GM13977 (cell line): ENCODE measurements around the gene KCNMA1.

Source experiments
- DNase-seq: peaks from one replicate; pipeline ENCODE4 v3.0.0; 2012; ENCODE audit warnings: low spot score
- in situ Hi-C: fragments of 300-500 bp; cut with MboI; formaldehyde crosslinking; loops from one replicate; pipeline ENCODE4 v1.12.0; 2022; ENCODE audit warnings: low sequenced_read_pairs, low pct_unique_long_range_greater_than_20kb, mixed read lengths, inconsistent platforms; ENCODE audit not compliant: unreplicated experiment
- TF ChIP-seq, protein P1 (sequence below): IDR thresholded peaks from 2 replicates; pipeline ENCODE4 v1.5.1; 2012; ENCODE audit warnings: mild to moderate bottlenecking, control low read depth; ENCODE audit not compliant: insufficient read depth; ENCODE audit errors: extremely low read depth, missing control alignments

Gene KCNMA1

DNA sequence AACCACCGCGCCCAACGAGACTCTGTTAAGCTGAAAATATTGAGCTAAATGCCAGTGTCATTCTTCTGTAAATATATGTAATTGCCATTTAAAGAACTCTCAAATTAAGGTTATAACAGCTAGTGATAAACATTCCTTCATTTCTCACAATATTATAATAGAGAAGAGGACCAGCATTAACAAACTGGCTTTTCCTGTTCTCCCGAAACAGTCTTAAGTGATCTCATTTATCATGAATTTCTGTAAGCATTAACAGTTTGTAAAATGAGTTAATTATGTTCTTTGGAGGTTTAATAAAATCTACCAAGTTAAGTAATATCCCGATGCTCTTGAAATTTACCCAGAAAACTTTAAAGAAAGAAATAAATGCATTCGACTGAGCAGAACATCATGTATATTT, 352.8 kb downstream of the KCNMA1 start:
- no peak for DNase-seq
- TF ChIP-seq, protein P1, sequence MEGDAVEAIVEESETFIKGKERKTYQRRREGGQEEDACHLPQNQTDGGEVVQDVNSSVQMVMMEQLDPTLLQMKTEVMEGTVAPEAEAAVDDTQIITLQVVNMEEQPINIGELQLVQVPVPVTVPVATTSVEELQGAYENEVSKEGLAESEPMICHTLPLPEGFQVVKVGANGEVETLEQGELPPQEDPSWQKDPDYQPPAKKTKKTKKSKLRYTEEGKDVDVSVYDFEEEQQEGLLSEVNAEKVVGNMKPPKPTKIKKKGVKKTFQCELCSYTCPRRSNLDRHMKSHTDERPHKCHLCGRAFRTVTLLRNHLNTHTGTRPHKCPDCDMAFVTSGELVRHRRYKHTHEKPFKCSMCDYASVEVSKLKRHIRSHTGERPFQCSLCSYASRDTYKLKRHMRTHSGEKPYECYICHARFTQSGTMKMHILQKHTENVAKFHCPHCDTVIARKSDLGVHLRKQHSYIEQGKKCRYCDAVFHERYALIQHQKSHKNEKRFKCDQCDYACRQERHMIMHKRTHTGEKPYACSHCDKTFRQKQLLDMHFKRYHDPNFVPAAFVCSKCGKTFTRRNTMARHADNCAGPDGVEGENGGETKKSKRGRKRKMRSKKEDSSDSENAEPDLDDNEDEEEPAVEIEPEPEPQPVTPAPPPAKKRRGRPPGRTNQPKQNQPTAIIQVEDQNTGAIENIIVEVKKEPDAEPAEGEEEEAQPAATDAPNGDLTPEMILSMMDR = no peak
- in situ Hi-C loops = no loop called here

DNA sequence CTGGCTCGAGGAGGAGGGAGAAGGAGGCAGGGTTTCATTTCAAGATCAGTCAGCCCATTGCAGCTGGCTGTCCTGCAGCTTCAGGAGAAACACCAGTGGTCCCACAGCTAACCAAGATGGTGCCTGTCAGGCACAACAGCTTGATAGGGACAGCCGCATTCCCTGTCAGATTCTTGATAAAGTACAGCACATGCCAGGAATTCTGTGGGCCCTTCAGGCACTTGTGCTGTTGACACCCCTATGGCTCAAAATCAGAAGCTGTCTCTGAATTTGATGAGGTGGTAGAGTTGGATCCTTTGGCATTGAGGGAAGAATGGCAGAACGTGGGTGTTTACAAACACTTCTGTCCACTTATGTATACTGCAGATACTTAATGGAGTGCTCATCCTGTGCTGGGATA, 354.3 kb downstream of the KCNMA1 start:
- in situ Hi-C loops = no loop called here
- TF ChIP-seq, protein P1 = no peak
- DNase-seq = no peak

DNA sequence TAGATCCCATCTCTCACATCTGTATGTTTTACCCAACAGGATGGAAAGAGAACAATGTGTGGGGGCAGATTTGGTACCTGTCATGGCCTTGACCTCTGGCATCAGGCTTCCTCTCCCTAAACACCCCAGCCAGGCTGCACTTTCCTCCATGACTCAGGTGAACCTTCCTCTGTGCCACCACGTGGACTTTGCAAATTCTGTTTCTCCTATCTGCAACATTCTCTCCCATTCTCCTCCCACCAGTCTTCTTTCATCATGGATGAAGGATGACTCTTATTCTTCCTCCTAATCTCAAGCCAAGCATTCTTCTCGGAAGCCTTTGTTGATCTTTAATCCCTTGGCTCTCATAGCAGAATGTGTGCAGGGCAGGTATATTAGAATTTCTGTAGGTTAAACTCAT, 355.4 kb downstream of the KCNMA1 start:
- in situ Hi-C loops = no loop called here
- TF ChIP-seq, protein P1 = no peak
- DNase-seq = no peak

DNA sequence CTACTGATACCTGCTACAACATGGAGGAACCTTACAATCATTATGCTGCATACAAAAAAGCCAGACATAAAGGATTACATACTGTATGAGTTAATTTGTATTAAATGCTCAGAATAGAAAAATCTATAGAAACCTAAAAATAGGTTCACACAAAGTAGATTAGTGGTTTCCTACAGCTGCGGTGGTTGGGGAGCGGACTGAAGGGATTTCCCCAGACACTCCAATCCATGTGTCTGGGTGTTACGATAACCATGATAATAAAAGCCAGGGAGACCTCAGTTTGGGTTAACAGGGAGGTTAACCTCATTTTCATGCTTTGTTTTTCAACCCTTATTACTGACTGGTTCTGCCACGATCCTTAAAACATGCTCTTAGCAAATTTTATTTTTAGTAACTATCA, 355.9 kb downstream of the KCNMA1 start:
- in situ Hi-C loops = no loop called here
- TF ChIP-seq, protein P1 = no peak

DNA sequence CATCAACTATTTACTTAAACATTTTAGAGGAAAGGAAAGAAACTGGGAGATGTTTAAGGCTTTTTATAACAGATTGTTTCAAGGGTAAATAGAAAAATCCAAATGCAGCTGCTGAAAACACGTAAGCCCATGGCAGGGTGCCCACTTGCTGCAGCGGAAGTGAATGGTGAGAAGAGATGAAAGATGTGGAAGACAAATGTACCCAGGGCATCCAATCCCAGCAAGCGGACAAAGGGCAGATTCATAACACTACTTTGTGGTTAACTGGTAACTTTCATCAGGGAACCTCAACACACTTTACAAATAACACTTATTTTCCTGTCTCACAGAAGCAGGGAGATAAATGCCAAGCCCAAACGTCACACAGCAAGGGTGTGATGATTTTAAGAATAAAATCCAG, 358.4 kb downstream of the KCNMA1 start:
- in situ Hi-C loops = no loop called here
- TF ChIP-seq, protein P1 = no peak
- no peak for DNase-seq

More for the DNA sequence above, 355.9 kb downstream of the KCNMA1 start:
- DNase-seq = no peak

DNA sequence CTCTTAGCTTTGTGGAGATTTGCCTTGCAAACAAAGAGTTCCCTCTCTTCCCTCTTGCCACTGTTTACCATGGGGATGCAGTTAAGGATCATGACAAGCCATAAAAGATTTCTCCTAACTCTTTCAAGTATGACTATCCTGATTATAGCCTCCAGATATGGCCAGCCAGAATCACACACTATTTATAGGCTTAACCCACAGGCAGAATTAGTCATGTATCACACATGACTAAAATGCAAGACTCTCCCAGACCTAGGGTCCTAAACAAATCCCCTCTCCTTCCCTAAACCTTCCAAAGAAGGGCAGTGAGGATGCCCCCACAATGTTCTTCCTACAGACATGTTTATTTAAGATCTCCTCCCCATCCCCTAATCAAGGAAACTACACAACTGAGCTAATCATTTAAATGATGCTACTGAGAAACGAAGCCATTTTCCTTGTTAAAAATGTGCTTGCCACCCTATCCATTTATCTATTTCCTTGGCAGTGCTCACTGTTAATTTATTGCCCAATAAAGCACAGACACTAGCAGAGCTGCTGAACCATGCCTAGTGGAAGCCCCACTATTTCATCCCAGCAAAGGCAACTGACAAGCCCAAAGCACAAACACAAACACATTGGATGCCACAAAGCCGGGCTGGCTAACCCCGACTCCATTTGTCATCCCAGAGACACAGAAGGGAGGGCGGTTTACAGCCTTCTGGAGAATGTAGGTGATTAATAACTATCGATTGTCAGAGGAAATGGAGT, 363.4 kb downstream of the KCNMA1 start:
- no peak for DNase-seq
- TF ChIP-seq, protein P1 = no peak
- in situ Hi-C loops = no loop called here
